Measurements from ENCODE around the gene SCTR. TPM values are rescaled to one million over a fixed set of nuclear protein-coding genes. Genes with fewer than 3 reads are reported as not detected.

Gene SCTR
- total RNA-seq, 1 experiment from 2014 or later, result not detected

DNA sequence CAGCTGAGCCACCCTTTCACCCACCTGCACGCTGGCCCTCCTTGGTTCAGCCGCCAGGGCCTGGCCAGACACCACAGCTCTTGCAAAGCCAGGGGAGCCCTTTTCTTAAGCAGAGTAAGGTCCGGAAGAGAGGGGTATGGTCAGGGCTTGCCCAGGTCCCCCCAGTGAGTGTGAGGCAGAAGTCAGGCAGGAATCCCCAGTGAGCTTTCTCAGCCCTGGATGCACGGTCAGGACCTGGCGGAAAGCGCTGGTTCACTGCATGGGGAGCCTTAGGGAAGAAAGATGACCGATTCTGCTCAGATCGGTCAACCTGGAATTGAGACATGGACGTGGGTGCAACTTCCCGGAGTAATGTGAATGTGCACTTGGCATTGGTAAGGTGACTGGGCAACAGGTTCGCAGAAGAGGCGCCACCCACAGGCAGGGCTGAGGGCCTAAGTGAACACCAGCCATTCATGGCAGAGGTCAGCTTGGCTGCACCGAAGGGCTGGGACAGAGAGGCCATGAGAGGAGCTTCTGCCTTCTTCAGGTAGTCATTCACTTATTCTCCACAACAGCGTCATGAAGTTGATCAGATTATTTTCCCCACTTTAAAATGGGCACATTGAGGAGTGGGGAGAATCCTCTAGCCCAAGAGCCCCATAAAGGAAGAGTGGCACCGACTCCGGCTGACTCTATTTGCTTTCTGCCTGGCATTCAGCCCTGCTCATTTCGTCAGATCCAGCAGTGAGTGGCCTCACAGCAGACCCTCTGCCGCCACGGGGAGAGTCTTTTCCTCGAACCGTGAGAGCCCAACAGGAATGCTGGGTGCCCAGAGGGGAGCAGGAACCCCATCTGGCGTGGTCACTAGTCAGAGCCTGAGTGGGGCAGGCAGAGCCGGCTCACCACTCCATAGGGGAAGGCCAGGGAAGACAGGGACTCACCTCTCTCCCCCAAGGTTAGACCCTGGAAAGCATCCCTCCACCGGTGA is 35.8 kb downstream of the SCTR start:
- H3K27me3 ChIP-seq (ENCODE audit: low read length), result no peaks in the 10 kb centered on the region
- H3K36me3 ChIP-seq (ENCODE audit: low read depth, low read length), result no peaks in the 10 kb centered on the region
- ChIA-PET POLR2A (ENCODE audit: unreplicated experiment) (no interaction called here), CTCF (no interaction called here)
- H3K9me3 ChIP-seq (ENCODE audit: low read length), result no peaks in the 10 kb centered on the region
- H4K20me1 ChIP-seq (ENCODE audit: low read length), result no peaks in the 10 kb centered on the region
- ATAC-seq (no peak), DNase-seq (no peak)
- no peak overlapping the region for H2AFZ ChIP-seq (ENCODE audit: low read length)
- no peak overlapping the region for H3K27ac ChIP-seq (ENCODE audit: low read length)
- no peaks in the 10 kb centered on the region for H3K9me2 ChIP-seq (replicated peaks; ENCODE audit: low read length)
- intact Hi-C loops (cut with micrococcal nuclease), result no loop called here
- H3K4me1 ChIP-seq (ENCODE audit: insufficient read depth, low read length), result peaks cover 17% of the 10 kb centered on the region
- no peak overlapping the region for H3K4me2 ChIP-seq (ENCODE audit: low read length)
- TF ChIP-seq, protein P1, sequence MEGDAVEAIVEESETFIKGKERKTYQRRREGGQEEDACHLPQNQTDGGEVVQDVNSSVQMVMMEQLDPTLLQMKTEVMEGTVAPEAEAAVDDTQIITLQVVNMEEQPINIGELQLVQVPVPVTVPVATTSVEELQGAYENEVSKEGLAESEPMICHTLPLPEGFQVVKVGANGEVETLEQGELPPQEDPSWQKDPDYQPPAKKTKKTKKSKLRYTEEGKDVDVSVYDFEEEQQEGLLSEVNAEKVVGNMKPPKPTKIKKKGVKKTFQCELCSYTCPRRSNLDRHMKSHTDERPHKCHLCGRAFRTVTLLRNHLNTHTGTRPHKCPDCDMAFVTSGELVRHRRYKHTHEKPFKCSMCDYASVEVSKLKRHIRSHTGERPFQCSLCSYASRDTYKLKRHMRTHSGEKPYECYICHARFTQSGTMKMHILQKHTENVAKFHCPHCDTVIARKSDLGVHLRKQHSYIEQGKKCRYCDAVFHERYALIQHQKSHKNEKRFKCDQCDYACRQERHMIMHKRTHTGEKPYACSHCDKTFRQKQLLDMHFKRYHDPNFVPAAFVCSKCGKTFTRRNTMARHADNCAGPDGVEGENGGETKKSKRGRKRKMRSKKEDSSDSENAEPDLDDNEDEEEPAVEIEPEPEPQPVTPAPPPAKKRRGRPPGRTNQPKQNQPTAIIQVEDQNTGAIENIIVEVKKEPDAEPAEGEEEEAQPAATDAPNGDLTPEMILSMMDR (conservative IDR thresholded peaks at IDR 0.05; ENCODE audit: low read depth, low read length), result 0 out of 2 replicates have a peak, but pooled peaks have one; percentile 27
- no peak for TF ChIP-seq EZH2phosphoT487 (IDR thresholded peaks at IDR 0.05; ENCODE audit: borderline replicate concordance, low read length)
- no peaks in the 10 kb centered on the region for H3K79me2 ChIP-seq (ENCODE audit: low read length)
- H3K9ac ChIP-seq (ENCODE audit: low read length), result no peak overlapping the region
- H3F3A ChIP-seq (ENCODE audit: low read length, unreplicated experiment), result no peaks in the 10 kb centered on the region
- no TSS peak for BruUV-seq (replicated peaks)
- no peak overlapping the region for H3K4me3 ChIP-seq (ENCODE audit: low read length)

DNA sequence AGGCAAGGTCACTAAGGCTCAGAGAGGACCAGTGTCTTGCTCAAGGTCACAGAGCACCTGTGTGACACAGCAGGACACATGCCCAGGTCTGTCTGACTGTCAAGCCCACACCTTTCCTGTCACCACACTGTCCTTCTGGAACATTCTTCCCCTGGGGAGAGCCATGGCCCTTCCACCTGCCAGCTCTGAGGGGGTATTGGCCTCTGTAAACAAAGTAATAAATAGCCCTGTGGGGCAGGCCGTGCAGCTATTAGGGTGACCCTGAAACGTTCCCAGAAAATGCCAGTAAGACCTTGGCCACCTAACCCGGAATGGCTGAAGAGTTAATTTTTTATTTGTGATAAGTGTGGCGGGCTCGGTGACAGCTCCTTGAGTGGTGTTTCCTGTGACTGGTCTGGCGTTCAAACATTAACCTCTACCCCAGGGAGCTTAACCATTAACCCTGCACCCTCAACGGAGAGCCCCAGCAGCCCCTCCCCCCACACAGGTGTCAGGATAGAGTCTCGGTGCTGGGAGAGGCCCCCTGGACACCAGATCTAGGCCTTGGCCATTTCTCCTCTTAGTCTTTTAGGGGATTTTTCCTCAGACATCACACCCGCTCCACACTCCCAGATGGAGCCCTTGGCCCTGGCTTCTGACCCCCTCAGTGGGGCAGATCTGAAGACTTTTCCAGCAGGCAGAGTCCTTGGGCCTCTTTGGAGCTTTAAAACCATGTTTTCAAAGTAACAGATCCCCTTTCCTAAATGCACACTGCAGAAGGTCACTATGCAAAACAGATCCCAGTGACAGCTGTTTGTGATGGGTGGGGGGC is 36.6 kb downstream of the SCTR start:
- Histone ChIP-seq H3K9ac (ENCODE audit: low read length) (no peak overlapping the region), H3K9me2 (replicated peaks; ENCODE audit: low read length) (no peaks in the 10 kb centered on the region), H4K20me1 (ENCODE audit: low read length) (no peaks in the 10 kb centered on the region), H3K36me3 (ENCODE audit: low read depth, low read length) (no peaks in the 10 kb centered on the region), H2AFZ (ENCODE audit: low read length) (no peak overlapping the region), H3K9me3 (ENCODE audit: low read length) (no peaks in the 10 kb centered on the region), H3K27ac (ENCODE audit: low read length) (no peak overlapping the region), H3F3A (ENCODE audit: low read length, unreplicated experiment) (no peaks in the 10 kb centered on the region), H3K79me2 (ENCODE audit: low read length) (no peaks in the 10 kb centered on the region), H3K4me2 (ENCODE audit: low read length) (no peak overlapping the region), H3K27me3 (ENCODE audit: low read length) (no peaks in the 10 kb centered on the region), H3K4me3 (ENCODE audit: low read length) (no peak overlapping the region), H3K4me1 (ENCODE audit: insufficient read depth, low read length) (peaks cover 17% of the 10 kb centered on the region)
- ChIA-PET POLR2A (ENCODE audit: unreplicated experiment) (no interaction called here), CTCF (no interaction called here)
- BruUV-seq (replicated peaks), result no TSS peak
- intact Hi-C loops (cut with micrococcal nuclease), result no loop called here
- TF ChIP-seq, protein P1 (conservative IDR thresholded peaks at IDR 0.05; ENCODE audit: low read depth, low read length), result no peak
- TF ChIP-seq EZH2phosphoT487 (IDR thresholded peaks at IDR 0.05; ENCODE audit: borderline replicate concordance, low read length) (no peak), EZH2 (IDR thresholded peaks at IDR 0.05; ENCODE audit: low read length, unreplicated experiment) (no peak)
- ATAC-seq (no peak), DNase-seq (no peak)
